ENCODE results near the gene ARHGAP4. TPM values are rescaled to one million over a fixed set of nuclear protein-coding genes. Genes with fewer than 3 reads are reported as not detected.
A peak's percentile ranks its signal among the peaks of the same experiment; 100 is the strongest.

The ARHGAP4 gene
- total RNA-seq, 1 donor from 2014 or later, result 49.4 TPM

DNA sequence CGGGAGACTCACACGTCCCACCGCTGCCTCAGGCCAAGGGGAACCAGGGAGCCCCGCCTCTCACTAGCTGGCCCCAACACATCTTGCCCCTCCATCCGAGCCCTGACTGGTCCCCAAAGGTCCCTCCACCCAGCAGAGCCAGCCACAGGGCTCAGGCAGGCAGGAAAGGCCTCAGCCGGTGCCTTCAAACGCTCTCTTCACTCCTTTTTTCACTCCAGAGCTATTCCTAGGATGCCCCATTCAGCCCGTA lies 1.5 kb upstream of the ARHGAP4 start:
- no peak for DNase-seq (ENCODE audit: low spot score)

DNA sequence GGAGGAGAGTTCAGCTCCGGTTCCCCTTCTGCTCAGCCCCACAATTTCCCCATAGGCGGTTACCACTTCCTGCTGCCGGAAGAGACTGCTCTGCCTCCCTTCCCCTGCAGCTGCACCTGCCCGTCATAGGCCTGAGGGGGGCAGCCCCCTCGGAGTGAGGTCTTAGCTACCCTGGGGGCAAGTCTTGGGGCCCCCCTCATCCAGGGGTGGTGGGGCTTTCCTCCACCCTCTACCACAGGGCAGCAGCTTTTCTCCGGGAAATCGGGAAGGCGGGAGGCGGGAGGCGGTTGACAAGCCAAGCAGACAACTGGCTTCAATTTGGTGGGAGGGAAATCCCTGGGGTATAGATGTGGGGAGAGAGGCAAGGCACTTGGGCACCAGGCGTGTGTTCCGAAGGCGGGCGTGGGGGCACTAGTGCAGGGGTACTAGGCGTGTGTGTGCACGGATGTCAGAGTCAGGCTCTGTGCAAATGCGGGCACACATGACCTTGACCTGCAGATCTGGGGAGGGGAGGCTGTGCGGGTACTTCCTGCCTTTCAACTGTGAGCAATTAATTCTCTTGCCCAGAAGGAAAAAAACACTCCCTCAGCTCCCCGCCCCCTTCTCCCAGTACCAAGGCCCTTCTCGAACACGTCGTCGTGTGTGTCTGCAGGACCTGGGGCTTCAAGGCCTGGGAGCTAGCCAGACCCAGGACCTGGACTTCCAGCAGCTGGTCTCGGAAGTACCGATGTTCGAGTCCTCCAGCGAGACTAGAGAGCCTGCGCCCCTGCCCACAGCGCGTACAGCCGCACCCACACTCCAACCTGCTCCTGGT lies 1.0 kb upstream of the ARHGAP4 start:
- peak; percentile 46 for DNase-seq (ENCODE audit: low spot score)

DNA sequence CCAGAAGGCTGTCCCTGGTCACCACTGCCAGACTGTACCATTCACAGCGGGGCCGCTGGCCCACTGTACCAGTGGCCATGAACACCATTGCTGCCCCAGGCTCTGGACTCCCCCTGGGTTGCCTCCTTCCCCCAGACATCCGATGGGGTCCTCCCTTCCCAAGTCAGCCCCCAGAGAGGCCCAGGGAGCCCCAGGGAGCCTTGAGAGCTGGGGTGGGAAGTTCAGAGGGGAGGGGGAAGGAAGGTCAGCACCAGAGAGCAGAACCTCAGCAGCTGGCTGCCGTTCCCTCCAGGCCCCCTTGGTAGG lies 441 bp upstream of the ARHGAP4 start:
- peak; percentile 68 for DNase-seq (ENCODE audit: low spot score)

DNA sequence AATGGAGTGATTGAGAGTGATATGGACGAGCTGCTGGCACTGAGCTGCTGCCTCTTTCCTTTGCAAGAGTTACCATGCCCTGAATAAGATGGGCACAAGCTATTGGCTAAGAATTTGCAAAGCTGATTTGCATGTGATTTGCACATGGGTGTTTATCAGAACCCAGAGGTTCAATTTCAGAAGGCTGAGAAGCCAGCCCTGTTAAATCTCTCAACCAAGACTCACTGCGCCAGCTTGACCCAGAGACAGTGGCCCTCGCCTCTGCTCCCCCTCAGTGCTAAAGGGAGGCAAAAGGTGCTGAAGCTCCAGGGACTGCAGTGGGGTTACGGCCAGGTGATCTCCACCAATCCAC lies 701 bp downstream of the ARHGAP4 start:
- no peak for DNase-seq (ENCODE audit: low spot score)

- peak; percentile 42 for DNase-seq (ENCODE audit: low spot score)
Observed at GRCh38 chrX:153924149-153924861, 1.8 kb downstream of the ARHGAP4 start.

- no peak for DNase-seq (ENCODE audit: low spot score)
Observed at GRCh38 chrX:153922932-153923857, 2.9 kb downstream of the ARHGAP4 start.

DNA sequence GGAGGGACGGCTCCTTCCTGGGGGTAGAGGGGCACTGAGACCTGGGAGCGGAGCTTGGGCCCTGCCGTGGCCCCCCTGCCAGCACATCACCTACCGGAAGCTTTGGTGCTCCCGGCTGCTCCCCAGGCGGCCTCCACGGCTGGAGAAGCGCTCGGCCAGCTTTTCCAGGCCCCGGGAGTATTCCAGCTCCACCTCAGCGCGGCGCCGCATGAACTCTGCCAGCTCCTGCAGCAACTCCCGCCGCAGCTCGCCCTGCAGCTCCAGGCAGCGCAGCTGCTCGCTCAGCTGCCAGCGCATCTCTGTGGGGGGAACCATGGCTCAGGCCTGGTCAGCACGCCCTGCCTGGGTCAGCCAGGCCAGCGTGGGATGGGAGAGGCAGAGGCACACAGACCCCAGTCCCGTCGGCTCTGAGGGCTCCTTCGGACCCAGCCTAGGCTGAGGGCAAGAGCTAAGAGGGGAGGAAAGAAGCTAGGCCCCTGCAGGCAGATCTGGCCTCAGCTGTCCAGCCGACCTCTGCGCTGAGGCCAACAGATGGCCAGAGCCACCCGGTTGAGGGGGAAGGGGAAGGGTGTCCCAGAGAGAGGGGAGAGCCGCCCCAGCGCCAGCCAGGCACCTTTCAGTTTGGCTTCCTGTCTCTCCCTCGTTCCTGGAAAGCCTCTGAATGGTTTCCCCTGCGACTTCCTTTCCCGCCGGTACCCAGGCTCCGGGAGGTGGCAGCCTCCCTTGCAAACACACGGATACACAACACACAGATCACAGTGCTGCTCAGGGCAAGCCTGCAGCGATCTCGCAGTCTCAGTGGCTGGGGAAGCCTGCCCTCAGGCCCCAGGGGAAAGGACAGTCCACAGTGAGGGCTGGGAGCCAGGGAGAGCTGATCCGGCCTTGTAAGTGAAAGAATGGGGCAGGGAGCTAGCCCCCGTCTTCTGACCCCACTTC lies 4.3 kb downstream of the ARHGAP4 start:
- no peak for DNase-seq (ENCODE audit: low spot score)

GRCh38 chrX:153921070-153921469 lies 5.0 kb downstream of the ARHGAP4 start:
- no peak for DNase-seq (ENCODE audit: low spot score)

DNA sequence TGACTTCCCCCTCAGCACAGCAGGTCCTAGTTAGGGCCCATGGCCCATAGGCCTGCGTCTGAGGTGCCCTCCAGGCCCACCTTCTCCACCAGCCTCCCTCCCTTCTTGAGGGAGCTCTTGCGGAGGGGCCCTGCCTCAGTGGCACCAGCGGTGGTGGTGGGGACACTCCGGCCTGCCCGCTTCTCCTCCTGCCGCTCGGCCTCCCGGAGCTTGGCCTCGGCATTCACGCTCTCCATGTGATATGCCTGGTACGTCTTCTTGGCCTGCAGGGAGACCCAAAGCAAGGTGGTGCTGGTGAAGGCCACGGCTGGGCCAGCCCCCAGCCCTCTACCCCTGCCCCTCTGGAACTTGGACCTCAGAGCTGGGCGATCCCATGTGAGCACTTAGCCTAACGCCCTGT lies 5.5 kb downstream of the ARHGAP4 start:
- DNase-seq (ENCODE audit: low spot score), result no peak

DNA sequence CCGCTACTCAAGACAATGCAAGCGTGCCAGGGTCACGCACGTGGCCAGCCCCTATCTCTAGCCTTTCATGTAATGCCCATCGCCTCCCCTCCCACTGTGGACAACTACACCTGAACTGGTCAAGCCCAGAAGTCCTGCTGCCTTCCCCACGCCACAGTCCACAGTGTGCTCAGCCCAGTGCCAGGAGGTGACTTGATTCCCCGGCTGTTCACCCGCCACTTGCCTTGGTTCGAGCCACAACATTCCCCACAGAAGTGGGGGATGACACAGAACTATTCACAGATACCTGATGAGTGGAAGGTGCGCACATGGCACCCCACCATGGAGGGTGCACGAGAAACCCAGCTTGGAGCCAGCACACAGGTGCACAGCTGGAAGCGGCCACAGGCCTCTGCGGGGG lies 6.8 kb downstream of the ARHGAP4 start:
- DNase-seq (ENCODE audit: low spot score), result no peak

DNA sequence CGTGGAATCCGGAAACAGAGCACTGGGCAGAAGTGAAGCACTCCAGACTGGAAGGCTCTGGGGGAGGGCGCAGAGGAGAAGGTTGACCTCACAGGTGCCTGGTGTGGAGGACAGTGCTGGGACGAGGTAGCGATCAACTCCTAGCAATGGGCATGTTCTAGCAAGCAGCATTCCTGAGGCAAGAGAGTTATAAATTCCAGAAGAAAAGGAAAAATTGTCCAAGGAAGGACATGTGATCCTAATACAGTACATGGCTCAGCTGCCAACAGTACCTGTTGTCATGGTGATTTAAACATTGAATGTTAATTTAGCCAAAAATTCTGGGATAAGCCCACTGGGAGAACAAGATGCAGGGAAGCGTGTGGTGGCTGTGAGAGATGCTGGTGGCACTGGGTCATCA lies 8.2 kb downstream of the ARHGAP4 start:
- DNase-seq (ENCODE audit: low spot score), result no peak

DNA sequence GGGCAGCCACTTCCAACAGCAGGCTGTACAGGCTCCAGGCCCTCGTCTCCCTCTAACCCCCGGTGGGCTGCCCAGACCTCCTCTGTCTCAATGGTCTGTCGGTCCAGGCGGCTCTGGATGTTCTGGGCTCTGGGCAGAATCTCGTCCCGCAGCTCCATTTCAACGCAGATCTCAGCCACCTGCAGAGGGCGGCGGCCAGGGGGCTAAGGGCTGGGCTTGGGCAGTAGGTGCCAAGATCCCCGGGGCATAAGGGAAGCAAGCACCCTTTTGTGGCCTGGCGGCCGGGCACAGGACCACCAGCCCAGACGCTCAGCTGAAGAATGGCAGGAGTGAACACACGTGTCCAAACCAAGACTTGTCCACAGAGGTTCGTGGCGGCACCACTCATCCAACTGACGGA lies 12.4 kb downstream of the ARHGAP4 start:
- DNase-seq (ENCODE audit: low spot score), result no peak

DNA sequence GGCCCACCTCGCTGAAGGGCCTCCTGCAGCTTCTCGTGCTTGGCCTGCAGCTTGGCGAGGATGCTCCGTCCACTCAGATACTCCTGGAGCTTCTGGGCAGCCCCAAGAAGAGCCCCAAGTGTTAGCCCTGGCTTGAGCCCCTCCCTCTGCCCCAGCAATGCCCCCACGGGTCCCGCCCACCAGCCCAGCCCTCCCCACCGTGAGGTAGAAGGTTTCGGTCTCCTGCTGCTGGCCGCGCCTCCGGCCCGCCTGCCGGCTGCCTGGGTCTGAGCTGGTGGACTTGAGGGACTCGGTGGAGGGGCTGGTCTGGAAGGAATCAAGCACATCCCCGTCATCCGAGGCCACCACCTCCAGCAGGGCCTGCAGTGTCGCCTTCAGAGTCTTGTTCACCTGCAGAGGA lies 12.9 kb downstream of the ARHGAP4 start:
- no peak for DNase-seq (ENCODE audit: low spot score)

GRCh38 chrX:153911798-153912197 lies 14.3 kb downstream of the ARHGAP4 start:
- DNase-seq (ENCODE audit: low spot score), result no peak

DNA sequence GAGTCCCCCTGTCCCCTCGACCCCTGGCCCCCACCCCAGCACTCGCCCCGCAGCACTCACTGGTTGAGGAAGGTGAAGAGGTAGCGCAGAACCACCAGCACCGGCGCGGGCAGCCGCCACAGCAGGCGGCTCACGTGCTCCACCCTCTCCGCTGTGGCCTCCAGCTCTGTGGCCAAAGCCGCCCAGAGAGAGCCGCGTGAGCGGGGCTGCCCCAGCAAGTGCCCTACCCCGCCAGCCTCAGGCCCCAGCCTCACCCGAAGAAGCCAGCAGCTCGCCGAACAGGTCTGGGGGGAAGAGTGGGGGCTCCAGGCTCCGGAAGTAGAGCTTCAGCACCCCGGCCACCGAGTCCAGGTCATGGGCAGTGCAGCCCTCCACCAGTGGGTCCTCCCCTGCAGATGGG lies 15.6 kb downstream of the ARHGAP4 start:
- DNase-seq (ENCODE audit: low spot score), result no peak

- DNase-seq (ENCODE audit: low spot score), result no peak
Observed at GRCh38 chrX:153909980-153910360, 16.1 kb downstream of the ARHGAP4 start.

GRCh38 chrX:153909024-153909979 lies 16.8 kb downstream of the ARHGAP4 start:
- DNase-seq (ENCODE audit: low spot score), result no peak

- no peak for DNase-seq (ENCODE audit: low spot score)
Observed at GRCh38 chrX:153908219-153908860, 17.7 kb downstream of the ARHGAP4 start.

- DNase-seq (ENCODE audit: low spot score), result no peak
Observed at GRCh38 chrX:153907456-153907855, 18.6 kb downstream of the ARHGAP4 start.

Measured in umbilical cord (tissue), 2 donors.